Stimulated activated CD8-positive, alpha-beta memory T cell treated with anti-CD3 and anti-CD28 coated beads, Interleukin-12 subunit alpha, Interleukin-12 subunit beta, amount 100 ng/mL, for 1 hour (primary cell): ENCODE data around the gene KRTAP5-5.
"Not testable (repeated sequence)": the region's sequence is repeated elsewhere in the genome, so short reads cannot be mapped to it uniquely, and the experiment has no call there.

Experiments used
- DNase-seq: peaks from one replicate; pipeline ENCODE4 v3.0.0-alpha.2; 2020; ENCODE audit warnings: low read depth

Gene KRTAP5-5

DNA sequence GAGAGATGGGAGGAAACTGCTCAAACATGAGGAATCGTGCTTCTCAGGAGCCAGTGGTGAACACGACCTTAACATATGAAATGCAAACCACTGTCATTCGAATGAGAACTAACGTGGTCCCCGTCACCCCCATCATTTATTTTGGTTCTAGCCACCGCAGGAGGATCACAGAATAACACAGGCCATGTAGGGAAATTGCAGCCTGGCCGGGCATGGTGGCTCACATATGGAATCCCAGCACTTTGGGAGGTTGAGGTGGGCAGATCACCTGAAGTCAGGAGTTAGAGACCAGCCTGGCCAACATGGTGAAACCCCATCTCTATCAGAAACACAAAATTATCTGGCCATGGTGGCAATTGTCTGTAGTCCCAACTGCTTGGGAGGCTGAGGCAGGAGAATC lies 27.1 kb downstream of the KRTAP5-5 start:
- no peak for DNase-seq

DNA sequence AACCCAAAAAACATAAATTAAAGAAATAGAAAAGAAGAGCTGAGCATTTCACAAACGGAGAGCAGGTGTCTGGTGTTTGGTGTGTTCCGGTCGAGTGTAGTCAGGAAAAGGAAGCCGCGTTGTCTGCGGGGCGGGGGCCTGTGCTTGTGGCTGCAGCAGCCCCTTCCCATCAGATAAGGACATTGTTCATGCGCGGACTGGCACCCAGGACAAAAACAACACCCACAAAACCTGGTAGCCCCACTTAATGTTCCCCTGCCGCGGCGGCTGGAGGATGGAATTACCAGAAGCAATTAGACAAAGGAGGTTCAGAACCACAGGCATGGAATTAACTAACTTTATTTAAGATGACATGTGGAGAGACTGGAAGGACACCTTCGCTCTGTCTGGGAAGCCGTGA lies 29.9 kb downstream of the KRTAP5-5 start:
- DNase-seq, result no peak

DNA sequence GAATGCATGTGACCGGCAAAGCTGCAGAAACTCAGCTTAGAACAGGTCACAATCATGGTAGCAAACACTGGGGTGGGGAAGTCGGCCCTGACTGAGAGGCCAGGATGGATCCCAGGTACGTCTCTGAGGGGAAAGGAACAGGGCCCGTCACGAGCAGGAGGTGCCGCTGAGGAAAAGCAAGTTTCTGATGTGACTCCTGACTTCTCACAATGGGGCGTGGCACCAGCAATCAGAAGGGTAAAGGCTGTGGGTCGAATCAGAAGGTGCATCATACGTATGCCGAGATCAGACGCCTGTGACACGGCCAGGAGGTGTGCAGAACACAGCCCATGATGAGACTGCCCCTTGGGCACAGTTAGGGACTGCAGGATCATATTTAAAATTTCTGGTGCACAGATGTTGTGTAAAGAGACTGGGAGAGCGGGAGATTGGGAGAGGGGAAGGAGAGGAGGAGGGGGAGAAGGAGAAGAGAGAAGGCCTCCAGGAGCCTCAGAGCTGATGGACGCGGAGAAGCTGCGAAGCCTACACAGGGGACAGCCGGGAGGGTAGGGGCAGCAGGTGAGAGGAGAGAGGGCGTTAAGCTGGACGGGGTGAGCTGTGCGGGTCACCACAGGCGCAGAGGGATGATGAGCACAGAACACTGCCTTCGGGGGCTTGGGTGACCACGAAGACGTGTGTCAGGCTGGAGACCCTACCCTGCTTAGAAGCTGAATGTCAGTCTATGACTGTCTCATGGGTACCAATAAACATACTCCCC lies 30.7 kb downstream of the KRTAP5-5 start:
- no peak for DNase-seq

DNA sequence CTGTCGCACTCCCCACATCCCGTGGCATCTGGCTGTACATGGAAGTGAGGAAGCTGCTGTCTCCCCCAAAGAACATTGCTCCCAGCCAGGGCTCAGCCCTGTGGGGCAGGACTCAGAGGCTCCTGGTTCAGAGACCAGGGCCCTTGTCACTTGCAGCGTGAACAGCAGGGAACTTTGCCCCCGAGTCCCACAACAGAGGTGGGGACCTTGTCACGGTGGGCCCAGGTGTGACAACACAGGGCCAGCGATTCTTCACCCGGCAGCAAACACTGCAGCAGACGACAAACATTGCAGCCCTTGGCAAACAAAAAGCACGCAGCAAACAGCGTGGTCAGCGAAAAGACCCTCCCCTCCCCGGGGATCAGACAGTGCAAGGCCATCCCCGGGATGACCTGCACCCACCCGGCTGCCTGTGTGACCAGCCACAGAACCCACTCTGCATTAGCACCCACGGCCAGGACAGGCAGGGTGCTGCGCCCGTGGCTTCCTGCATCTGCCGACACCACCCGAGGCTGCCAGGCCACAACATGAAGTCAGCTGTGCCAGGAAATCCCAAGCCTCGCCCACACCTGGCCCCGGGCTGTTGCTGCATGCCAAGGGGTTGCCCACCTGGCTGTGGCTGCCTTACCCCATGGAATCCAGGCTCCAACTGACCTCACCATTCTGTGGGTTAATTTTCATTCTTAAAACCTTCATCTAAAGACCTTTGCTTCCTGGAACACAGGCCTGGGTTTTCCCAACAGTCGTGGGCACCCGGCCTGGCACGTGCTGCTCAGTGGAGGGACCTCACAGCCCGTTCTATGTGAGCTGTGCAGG lies 32.1 kb downstream of the KRTAP5-5 start:
- DNase-seq, result not testable (repeated sequence)

DNA sequence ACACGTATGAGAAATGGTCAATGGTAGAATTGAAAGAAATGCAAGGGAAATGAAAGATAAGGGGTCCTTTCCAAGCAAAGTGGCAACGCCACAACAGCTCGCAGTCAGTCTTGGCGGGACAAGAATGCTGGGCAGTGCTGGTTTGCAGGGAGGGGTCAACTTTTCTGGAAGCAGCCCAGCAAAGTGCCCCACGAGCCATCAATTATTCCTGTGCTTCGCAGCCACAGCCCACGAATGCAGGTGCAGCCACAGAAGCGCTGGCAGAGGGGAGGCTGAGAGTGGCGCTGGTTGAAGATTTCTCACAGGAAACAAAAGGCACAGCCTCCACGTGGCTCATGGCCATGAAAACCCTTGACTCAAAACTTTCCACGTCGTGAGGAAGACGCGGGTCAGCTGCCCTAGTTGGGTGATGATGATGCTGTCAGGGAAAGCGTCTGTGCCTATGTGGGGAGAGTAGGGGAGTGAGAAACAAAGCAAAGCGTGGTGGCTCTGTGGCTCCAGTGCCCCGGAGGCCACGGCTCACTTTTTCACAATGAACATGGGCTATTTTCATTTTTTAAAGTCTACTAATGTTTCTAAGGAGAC lies 33.2 kb downstream of the KRTAP5-5 start:
- not testable (repeated sequence) for DNase-seq

DNA sequence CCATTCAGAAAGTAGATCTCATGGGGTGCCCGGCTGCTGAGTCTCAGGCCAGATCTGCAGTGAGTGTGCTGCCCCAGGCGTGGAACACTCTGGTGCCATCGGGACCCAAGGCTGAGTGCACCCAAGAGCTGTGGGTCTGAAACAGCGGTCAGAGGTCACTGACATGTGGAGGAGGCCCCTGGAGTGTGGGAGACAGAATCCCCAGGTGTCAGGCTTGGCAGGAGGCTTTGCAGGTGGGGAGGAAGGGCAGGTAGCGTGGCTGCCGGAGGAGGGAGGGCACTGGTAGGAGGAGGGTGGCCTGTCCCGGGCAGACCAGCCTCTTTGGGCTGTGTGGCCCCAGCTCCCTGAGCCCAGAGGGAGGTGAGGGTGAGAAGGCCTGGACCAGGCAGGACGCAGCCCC lies 35.7 kb downstream of the KRTAP5-5 start:
- DNase-seq, result no peak

DNA sequence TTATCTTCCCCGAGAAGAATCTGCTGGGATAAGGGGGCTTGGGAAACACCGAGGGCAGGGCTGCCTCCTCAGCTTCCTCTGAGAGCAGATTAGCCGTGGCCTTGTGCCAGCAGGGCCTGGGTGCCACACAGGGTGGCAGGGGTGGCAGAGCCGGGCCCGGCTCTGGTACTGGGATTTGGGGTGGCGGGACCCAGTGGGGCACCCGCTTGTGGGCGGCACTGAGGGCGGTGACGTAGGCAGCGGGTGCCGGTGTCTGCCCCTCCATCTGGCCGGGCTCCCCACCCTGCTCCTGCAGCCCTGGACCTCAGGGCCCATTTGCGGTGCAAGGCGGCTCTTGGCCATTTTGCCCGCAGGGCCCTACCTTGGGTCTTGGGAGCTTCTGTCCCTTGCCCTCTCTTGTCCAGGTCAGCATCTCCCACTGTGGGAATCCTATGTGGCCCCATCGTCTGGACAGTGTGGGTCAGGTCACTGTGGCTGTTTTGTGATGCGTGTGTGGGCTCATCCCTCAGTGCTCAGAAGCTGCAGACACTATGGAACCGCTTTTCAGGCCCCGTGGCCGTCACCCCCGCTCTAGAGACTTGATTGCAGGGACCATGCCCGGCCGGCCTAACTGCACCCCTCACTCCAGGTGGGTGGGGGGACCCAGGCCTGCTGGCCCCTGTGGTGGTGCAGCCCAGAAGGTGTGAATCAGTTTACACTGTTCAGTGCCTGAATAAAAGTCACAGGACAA lies 37.7 kb downstream of the KRTAP5-5 start:
- DNase-seq, result no peak

DNA sequence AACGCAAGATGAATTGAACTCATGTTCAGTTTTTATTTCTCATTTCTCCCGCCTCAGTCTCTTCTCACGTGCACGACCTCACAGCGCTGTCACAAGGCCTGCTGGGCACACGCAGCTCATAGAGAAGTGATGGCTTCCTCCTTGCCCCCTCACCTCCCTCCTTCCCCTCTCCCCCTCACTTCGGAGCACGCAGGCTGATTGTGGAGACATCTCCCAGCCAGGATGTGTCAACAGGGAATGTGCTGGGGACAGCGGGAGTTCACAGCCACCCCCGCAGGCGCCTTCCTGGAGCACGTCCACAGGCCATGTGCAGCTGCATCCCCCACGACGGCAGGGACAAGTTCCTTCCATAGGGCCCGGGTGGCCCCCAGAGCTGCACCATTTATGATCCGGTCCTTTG lies 38.3 kb downstream of the KRTAP5-5 start:
- no peak for DNase-seq

DNA sequence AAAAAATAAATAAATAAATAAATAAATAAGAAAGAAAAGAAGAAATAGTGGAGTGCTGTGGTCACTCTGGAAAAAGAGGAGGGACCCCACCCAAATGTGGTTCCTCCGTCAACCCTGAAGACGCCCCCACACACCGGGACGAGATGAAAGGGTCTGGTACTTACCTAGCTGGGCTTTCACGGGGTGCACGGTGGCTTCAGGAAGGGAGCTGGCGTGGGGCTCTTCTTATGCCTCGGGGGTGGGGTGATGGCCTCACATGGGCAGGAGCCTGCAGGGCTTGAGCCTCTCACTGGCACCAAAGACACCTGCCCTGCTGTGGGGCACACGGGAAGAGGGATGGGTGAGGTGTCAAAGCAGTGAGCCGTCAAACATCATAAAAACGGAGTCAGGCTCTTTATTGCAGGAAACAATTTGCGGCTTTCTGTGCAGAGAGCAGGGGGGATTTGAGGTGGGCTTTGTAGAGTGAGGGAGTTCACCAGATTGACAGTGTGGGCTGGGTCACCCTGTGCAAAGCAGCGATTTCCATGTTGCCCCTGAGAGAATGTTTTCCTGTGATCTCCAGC lies 39.4 kb downstream of the KRTAP5-5 start:
- DNase-seq, result no peak

DNA sequence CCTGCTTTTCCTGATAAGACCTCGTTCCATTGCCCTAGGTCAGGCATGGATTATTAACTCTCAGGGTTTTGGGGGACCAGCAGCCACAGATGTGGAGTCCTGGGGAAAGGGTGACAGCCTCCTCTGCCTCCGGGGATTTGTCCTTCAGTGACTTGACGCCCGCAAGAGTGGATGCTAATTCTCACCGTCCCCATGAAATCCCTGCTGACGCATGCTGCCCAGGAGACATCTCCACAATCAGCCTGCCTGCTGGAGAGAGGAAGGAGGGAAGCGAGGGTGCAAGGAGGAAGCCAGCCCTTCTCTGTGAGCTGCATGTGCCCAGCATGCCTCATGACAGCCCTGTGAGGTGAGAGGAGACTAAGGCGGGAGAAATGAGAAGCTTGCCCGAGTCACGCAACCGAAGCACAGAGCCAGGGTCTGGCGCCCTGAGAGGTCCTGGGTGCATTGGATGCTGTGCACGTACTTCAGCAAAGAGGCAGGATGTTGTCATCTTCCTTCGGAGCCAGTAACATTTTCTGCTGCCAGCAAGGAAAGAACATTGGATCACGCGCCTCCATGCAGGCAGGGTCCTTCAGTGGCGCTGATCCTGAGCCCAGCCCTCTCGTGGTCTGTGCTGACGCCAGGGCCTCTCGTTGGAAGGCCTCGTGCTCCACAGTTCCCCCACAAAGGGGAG lies 40.1 kb downstream of the KRTAP5-5 start:
- DNase-seq, result no peak

DNA sequence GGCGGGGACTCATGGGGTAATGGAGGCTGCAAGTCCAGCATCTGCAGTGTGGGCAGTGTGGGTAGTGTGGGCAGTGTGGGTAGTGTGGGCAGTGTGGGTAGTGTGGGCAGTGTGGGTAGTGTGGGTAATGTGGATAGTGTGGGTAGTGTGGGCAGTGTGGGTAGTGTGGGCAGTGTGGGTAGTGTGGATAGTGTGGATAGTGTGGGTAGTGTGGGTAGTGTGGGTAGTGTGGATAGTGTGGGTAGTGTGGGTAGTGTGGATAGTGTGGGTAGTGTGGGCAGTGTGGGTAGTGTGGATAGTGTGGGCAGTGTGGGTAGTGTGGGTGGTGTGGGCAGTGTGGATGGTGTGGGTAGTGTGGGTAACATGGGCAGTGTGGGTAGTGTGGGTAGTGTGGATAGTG lies 40.9 kb downstream of the KRTAP5-5 start:
- DNase-seq, result not testable (repeated sequence)

DNA sequence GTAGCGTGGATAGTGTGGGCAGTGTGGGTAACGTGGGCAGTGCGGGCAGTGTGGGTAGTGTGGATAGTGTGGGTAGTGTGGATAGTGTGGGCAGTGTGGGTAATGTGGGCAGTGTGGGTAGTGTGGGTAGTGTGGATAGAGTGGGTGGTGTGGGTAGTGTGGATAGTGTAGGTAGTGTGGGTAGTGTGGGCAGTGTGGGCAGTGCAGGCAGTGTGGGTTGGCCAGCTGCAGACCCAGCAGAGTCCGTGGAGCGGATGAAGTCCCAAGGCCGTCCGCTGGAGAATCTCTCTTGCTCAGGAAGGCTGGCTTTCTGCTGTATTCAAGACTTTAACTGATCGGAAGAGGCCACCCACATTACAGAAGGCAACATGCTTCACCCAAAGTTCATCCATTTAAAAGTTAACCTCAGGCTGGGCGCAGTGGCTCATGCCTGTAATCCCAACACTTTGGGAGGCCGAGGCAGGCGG lies 41.4 kb downstream of the KRTAP5-5 start:
- no peak for DNase-seq

DNA sequence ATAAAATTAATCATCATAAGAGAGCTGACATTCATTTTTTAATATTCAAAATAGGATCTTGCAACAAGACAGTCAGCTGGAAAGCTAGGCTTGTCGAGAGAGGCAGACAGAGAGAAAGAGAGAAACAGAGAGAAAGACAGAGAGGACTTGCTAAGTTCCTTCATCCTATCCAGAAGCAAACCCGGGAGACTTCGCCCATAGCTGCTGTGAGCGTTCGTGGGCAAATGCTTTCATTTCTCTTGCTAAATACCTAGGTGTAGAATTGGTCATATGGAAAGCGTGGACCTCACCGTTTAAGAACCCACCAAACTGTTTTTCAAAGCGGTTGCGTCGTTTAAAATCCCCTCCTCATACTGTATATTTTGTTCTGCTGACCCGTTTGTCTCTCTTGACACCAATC lies 42.1 kb downstream of the KRTAP5-5 start:
- DNase-seq, result no peak

DNA sequence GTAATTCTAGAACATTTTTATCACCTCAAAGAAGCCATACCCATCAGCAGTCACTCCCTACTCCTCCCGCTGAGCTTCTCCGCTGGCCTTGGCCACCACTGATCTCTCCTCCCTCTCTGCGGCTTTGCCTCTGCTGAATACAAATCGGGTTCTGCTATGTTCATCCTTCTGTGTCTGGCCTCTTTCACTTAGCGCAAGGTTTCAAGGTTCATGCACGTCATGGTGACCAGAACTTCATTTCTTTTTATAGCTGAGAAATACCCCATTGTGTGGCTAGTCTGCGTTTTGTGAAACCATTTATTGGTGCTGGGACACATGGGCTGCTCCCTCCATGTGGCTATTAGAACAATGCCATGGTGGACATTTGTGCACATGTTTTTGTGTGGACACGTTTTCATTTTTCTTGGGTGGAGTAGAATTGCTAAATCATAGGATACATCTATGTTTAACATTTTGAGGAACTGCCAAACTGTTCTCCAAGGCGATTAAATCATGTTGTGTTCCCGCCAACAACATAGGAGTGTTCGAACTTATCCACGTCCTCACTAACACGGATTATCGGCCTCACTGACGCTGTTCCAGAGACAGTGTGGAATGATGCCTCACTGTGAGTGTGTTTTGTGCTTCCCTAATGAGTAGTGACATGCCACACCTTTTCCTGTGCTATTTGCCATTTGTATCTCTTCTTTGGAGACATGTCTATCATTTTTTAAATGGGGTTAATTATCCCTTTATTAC lies 43.2 kb downstream of the KRTAP5-5 start:
- no peak for DNase-seq

DNA sequence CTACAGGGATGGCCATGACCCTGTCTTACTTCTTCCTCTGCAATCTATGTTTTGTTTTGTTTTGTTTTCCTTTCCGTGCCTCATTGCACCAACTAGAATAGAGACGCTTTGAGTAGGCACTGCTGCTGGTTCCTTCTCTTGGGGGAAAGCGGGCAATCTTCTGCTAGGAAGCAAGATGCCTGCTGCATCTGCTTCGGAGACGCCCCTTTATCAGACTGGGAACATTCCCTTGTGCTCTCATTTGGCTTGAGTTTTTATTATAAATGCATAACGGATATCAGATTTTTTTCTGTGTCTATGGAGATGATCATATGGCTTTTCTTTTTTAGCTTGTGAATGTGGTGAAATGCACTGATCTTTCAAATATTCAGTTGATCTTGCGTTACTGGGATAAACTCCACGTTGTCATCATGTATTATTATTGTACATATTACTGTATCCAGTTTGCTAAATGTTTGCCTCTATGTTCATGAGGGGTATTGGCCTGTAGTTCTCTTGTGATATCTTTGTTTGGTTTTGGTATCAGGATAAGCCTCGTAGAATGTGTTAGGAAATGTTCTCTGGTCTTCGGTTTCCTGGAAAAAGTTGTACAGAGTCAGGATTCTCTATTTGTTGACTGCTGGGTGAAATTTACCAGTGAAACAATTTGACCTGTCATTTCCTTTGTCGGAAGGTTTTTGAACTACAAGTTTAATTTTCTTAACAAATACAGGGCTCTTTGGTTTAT lies 44.0 kb downstream of the KRTAP5-5 start:
- DNase-seq, result no peak

DNA sequence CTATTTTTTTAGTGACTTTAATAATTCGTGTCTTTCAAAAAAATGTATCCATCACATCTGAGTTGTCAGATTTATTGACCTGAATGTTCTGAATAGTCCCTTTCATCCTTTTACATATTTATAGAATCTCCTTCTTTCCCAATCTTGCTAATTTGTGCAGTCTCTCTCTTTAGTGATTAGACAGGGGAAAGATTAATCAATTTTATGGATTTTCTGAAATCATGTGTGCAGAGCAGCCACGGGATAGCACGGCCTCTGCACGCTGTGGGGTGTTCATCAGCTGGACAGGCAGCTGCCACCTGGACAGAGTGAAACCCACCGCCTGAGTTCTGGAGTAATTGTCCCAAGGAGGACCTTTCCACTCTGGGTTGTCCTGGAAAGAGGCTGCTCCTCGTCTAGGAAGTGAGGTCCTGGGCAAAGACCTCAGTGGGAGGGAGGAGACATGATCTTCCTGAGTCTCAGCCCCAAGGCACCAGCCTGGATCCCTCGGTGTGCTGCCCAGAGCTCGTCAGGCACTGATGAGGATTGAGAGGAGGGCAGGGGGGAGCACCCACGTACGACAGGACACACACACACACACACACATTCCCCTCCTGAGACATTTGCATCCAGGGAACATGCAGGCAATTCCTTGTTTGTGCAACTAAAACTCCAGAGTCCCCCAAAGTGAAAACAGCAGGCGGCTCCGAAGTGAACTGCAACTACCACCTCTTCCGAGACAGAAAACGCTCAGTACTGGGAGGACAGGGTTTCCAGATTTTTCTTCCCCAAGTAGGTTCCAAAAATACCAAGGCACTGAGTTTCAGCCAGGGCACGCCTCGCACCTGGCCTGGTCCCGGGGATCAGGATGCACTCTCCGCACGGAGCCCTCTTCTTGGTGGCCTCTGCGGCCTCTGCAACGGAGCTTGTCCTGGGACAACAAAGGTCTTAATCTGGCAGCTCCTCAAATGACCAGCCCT lies 44.9 kb downstream of the KRTAP5-5 start:
- DNase-seq, result no peak

DNA sequence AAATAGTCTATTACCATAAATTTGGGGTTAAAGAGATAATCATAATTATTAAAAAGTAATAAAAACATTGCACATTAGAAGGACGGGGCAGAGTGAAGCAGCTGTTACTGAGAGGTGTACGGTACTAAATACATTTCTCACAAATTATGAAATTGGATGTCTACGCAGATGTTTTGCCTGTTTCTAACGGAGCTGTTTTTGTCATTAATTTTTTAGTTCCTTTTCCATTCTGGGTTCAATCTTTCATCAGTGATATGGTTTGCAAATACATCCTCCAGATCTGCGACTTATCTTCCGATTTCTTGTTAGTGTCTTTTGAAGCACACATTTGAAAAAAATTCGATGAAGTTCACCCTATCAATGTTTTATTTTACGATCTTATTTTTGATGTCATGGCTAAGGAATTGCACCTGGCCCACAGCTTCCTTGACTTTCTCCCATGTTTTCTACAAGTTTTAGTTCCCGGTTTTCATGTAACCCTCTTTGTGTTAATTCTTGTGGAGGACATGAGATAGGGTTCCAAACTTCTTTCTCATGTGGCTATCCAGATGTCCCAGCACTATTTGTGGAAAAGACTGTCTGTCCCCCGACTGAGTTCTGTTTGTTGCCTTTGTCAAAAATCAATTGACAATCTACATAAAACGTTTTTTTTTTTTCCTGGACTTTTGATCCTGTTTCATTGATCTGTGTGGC lies 46.1 kb downstream of the KRTAP5-5 start:
- no peak for DNase-seq

DNA sequence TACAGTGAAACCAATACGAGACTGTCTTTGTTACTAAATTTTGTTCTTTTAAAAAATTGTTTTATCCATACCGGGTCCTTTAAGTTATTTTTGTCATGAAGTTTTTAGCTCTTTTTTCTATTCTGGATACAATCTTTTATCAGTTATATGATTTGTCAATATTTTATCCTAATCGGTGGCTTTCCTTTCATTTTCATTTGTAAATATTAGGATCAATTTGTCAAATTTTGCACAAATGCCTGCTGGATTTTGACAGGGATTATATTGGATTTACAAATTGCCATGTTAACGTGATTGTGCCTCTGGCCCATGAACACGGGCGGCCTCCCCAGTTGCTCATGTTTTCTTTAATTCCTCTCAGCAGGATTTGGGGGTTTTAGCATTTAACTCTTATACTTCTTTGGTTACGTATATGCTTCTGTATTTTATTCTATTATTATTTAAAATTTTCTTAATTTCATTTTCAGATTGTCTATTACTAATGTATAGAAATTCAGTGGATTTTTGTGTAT lies 46.7 kb downstream of the KRTAP5-5 start:
- no peak for DNase-seq
